D341Med (cell line): Measurements from ENCODE around the gene TEX36.
"Not testable (repeated sequence)": the region's sequence is repeated elsewhere in the genome, so short reads cannot be mapped to it uniquely, and the experiment has no call there.

ENCODE experiments used
- DNase-seq: peaks from one replicate; pipeline ENCODE4 v3.0.0; 2012; ENCODE audit warnings: low spot score

The TEX36 gene

DNA sequence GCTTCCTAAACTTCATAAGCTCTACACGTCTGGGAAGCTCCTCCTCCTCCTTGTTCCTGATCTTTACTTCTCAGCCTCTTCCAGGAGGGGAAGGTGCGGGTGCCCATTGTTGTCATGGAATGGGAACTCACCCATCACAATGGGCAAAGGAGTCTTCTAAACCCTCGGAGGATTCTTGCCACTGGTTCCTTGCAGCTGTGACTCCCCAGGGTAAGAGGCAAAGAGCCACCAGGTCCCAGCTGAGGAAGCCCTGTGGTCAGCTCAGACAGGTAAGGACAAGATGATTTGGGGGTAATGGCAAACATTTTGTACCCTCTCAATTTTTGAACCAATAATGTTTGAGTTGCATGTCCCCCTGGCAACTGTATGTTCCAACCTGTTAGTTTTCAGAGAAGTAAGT is at the start of gene TEX36:
Gene TEX36, minus strand, starts transcription at position 101 of the 400 bp plus-strand sequence. CDS start 174 bp downstream, outside the sequence.
- DNase-seq = no peak

GRCh38 chr10:125727436-125727835 is 44.5 kb upstream of the TEX36 start:
- DNase-seq = no peak

- no peak for DNase-seq
These were observed 44.0 kb upstream of the TEX36 start for GRCh38 chr10:125726914-125727313.

- no peak for DNase-seq
These were observed 39.8 kb upstream of the TEX36 start for GRCh38 chr10:125722811-125723210.

GRCh38 chr10:125721035-125721434 is 38.1 kb upstream of the TEX36 start:
- no peak for DNase-seq

- no peak for DNase-seq
These were observed 37.0 kb upstream of the TEX36 start for GRCh38 chr10:125720002-125720382.

- DNase-seq = peak; percentile 92
These were observed 36.4 kb upstream of the TEX36 start, which contains the start of gene EDRF1 for GRCh38 chr10:125719173-125720001. EDRF1 (plus strand) TSS chr10:125719709; CDS start chr10:125719808, 99 bp downstream.

GRCh38 chr10:125714728-125715127 is 31.8 kb upstream of the TEX36 start:
- not testable (repeated sequence) for DNase-seq

GRCh38 chr10:125711110-125711750 is 28.3 kb upstream of the TEX36 start:
- no peak for DNase-seq

GRCh38 chr10:125709553-125710474 is 26.9 kb upstream of the TEX36 start:
- DNase-seq = no peak

GRCh38 chr10:125708971-125709503 is 26.1 kb upstream of the TEX36 start:
- no peak for DNase-seq

GRCh38 chr10:125707541-125708468 is 24.8 kb upstream of the TEX36 start:
- no peak for DNase-seq

DNA sequence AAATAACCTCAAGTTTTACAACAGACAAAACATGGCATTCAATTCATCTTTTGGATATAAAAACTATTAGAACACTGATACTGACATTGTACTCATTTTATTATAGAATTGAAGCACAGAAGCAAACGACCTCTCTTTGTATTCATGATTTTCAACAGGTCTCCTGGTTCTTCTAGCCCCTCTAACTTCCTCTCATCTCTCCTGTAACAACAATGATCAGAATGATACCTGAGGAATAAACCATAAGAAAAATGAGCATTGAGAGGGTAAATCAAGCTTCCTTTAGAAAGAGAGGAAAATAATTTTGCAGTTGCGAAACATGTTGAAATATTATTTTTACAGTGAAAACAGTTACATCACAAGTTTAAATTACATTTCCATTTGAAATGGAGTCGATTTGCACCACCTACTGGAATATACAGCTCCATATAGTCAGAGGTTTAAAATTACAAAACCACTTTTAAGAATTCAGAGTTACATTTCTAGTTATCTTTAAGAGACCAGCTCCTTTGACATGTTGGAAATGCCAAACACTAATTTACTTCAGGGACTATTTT is 17.5 kb upstream of the TEX36 start:
- DNase-seq = no peak

- DNase-seq = no peak
These were observed 16.7 kb upstream of the TEX36 start for GRCh38 chr10:125699562-125700143.

DNA sequence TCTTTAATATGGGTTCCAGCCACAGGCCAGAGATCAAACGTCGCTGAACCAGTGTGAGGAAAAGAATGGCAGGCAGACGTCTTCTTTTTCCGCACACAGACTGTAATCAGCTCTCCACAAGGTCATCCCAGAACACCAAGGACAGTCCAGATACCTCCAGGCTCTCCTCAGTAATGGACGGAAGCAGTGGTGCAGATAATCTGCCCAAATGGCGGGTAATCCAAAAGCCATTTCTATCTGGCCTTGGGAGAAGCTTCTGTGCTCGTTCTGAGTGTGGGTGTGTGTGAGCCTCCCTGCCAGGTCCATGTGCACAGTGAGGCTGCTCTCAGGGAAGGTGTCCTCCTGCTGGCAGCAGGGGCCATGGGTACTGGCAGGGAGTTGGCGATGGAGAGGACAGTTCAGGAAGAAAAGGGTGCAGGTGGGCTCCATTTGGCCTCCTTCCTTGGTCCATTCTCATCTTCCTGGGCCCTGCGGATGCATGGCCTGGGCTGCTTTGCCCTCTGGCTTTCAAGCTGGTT is 15.6 kb upstream of the TEX36 start:
- DNase-seq = no peak

DNA sequence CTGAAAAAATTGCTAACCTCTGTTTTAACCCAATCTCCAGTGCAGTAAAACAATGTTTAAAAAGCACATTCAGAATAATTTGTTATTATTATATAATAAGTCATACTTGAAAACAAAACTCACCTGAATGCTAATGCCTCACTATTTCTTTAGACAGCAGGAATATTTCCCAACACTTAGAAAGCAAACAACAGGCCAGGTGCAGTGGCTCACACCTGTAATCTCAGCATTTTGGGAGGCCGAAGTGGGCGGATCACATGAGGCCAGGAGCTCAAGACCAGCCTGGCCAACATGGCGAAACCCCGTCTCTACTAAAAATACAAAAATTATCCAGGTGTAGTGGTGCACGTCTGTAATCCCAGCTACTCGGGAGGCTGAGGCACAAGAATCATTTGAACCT is 13.9 kb upstream of the TEX36 start:
- DNase-seq = not testable (repeated sequence)

DNA sequence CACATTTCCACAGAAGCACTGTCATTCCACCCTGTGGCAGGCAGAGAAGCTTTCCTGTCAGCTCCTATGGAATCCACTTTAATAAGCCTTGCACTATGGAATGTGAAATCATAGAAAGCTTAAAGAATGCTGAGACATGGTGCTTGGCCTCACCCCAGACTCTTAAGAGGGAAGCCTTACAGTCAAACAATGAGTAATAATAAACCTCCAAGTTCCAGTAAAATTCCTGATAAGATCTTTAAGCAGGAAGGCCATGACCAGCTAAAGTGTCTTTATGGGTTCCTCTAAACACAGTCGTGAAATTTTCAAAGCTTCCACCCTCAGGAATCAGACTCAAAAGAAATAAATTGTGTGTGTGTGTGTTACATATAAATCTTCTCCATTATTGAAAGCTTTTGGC is 11.9 kb upstream of the TEX36 start:
- DNase-seq = no peak

DNA sequence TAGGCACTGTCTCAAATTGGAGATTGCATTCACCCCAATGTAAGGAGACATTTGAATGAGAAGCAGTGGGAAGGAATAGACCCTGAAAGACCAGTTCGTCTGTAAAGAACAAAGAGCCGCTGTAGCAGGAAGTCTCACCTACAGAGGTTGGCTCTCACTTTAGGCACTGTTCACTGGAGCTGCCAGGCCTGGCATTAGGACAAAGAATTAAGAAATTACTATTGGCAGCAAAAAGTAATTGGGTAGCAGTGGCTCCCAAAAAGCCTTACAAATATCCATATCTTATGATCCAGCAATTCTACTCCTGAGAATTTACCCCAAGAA is 10.5 kb upstream of the TEX36 start:
- no peak for DNase-seq

DNA sequence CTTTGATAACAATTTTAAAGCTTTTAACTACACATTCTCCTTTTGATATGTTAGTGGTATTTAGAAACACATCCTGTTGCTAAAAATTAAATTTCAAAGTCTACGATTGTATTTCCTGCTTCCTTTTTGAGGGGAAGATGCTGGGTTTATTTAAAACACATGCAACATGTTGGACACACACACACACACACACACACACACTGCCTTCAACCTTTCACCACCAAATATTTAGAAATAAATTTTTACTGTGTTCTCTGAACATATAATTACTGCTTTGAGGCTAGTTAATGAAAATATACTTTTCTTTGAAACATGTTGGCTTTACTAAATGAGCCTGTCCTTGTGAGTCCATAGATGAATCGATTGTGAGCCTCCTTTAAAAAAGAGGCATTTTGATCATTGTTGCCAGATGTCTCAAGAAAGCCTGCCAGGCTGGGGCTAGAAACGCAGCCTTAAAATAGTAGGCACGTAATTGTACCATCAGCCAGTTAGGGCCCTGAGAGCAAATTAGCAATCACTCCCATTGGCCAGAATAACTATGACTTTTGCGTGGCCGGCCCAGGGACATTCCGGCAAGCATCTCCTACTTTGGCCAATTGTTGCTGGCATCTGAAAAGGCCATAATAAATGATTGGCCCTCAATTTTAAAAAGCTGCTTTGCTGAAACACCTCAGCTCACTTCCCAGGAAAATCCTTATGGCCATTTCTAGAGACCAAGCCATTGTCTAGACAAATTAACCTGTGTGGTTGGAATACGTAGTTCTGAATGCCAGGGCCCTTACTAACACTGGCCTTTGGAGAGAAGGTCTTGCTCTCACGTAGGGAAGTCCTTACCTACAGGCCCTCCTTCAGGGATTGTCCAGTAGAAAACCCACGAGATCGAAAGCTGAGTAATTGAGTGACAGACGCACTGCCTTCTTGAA is 9.9 kb upstream of the TEX36 start:
- DNase-seq = no peak
